CD4-positive, alpha-beta T cell treated with Interleukin-2 at 100 ng/mL for 4 hours (primary cell): ENCODE results near the gene OR9A4.

ENCODE experiments used
- DNase-seq: peaks from one replicate; pipeline ENCODE4 v3.0.0-alpha.2; 2020; ENCODE audit warnings: low spot score

Gene OR9A4

GRCh38 chr7:141949021-141949420 lies 32.8 kb downstream of the OR9A4 start:
- DNase-seq = no peak

GRCh38 chr7:141949451-141949850 lies 33.3 kb downstream of the OR9A4 start:
- no peak for DNase-seq

GRCh38 chr7:141949911-141950310 lies 33.7 kb downstream of the OR9A4 start:
- no peak for DNase-seq

GRCh38 chr7:141950806-141951205 lies 34.6 kb downstream of the OR9A4 start:
- no peak for DNase-seq

GRCh38 chr7:141952461-141952860 lies 36.3 kb downstream of the OR9A4 start:
- no peak for DNase-seq

GRCh38 chr7:141954334-141954733 lies 38.1 kb downstream of the OR9A4 start:
- DNase-seq = no peak

GRCh38 chr7:141956084-141956483 lies 39.9 kb downstream of the OR9A4 start:
- no peak for DNase-seq

- DNase-seq = no peak
These were observed 44.7 kb downstream of the OR9A4 start for GRCh38 chr7:141960687-141961422.
